NK-92 (cell line): ENCODE measurements around the gene DAP3.
"Not testable (repeated sequence)": the region's sequence is repeated elsewhere in the genome, so short reads cannot be mapped to it uniquely, and the experiment has no call there.

ENCODE experiments used
- DNase-seq: peaks from one replicate; lab custom pipeline; 2025; ENCODE audit not compliant: unreplicated experiment; lab: John Stamatoyannopoulos, UW

The DAP3 gene

DNA sequence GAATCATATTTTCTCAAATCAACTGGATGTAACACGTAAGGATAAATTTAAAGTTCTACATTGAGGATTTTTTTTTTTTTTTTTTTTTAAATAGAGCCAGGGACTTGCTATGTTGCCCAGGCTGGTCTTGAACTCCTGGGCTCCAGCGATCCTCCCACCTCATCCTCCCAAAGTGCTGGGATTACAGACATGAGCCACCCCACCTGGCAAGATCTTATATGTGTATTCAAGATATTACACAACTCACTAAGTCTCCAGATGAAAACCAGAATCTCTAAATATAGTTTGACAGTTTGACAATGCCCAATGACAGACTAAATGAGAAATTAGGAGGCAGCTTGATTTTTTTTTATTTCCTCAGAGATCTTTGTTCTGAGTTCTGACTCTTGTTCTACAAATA lies 7.1 kb upstream of the DAP3 start:
- DNase-seq = no peak

DNA sequence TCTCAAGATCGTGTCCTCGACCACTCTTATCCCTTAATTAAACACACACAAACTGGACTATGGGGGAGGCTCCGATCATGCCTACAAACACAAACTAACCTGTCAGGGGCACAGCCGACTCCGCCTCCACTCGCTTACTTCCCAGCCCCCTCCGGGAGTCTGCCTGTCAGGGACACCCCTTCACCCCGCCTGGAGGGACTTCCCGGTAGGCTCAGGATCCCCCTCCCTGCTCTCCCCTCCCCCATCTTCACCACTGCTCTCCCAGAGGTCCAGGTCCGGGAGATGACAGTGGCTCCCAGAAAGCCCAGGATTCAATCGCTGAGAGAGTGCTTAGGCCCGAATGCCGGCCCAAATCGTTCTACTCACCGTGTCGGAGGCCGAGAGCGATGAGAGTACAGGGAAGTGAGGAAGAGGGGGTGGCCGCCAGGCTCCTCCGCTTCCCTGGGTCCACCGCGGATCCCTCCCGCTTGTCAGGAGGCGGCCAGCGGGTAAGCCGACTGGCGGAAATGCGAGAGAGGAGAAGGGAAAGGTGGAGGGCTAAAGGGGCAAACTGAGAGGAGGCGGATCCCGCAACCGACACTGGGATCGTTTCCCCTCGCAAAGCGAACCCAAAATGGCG lies 1.1 kb upstream of the DAP3 start:
- DNase-seq = not testable (repeated sequence)

DNA sequence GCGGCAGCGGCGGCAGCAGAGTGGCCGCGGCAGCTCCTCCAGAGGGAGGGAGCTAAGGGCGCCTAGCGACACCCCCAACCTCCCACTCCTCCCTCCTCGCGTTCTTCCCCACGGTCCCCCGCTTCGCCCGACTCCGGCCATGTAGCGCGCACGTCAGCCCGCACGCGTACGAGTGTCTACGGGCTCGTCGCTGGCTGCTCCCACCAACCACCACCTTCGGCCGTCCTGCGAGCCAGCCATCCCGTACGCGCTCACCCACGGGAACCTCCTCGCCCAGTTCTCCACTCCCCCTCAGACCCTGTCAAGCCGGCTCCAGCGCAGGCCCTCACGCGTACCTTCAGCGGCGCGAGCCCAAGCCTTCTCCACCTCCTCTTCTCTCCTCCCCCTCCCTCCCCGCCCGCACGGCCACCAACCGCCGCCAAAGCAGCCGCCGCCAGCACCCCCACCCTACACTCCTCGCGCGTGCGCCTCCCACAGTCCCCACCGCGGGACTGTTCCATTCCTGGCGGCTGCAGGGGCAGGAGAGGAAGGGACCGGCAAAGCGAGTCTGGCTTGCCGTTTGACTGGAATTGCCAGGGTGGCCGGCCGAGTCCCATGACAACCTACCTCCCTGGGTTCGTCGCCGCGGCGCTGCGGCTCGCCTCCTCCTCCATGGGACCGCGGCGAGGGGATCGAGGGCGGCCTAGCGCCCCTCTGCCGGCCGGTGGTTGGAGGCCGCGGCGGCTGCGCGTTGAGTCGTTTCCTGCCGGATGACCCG lies 389 bp upstream of the DAP3 start, which contains the start of gene YY1AP1:
TSS of gene YY1AP1 (minus strand) at position 451 of the 757 bp plus-strand sequence. CDS start 8,338 bp downstream, outside the sequence.
- DNase-seq = peak; percentile 42

DNA sequence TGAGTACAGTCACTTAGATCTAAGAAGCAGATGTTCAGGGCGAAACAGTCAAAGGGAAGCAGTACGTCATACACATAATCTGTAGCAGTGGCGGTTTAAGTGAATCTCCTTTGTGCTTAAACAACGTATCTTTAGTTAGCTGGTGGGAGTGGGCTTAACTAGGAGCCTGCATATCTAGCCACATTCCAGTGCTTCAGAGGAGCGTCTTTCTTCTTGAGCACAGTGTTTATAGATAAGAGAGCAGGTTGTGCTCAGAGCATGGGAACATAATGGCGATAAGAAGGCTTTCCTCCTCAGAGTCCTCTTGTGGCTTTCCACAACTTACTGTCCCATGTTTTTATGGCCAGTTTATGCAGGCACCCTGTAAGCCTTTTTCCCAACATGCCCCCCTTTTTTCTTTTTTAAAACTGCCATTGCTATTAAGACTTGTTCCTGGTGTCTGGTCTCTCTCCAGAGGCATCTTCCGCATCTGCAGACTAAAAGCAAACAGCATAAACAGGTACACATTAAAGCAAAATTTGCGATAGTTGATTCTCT lies 3.2 kb downstream of the DAP3 start:
- DNase-seq = no peak

DNA sequence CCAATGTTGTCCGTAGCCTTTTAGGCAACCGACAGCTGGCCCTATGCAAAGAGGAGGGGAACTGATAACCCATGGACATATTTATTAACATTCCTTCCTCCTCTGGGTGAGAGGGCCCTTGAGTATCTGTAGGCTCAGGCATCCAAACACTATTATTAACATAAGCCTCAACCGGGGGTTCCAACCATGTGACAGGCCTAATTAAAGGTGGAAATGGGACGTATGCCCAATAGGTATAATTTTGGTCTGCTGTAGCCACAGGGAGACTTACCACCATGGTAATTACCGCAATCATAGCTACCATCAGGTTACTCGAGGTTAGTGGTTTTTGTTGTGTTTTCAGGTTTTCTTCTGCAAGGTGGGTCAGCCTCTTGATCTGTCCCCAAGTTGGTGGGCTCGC lies 5.3 kb downstream of the DAP3 start:
- no peak for DNase-seq

DNA sequence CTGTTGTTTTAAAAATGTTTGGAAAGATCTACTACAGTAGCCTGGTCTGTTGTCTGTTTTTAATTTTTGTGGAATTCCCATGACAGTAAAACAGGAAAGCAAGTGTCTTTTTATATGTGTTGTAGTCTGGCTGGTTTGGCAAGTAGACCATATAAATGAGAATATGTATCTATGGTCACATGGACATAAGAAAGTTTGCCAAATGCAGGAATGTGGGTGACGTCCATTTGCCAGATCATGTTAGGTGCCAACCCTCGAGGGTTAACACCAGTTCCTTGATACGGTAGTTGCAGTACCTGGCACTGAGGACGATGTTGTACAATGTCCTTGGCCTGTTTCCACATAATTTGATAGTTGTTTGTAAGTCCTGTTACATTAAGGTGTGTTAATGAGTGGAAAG lies 6.2 kb downstream of the DAP3 start:
- no peak for DNase-seq

DNA sequence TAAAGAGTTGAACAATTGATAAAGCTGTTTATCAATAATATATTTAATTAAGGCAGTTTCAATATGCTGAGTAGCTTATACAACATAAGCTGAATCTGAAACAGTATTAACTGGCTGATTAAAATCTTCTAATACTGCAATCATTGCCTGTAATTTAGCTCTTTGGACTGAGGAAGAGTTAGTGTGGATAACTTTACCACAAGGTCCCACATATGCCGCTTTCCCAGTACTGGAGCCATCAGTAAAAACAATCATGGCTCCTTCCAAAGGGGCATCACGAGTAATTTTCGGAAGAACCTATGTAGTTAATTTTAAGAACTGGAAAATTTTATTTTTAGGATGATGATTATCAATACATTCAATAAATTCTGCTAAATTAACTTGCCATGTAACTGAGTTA lies 6.7 kb downstream of the DAP3 start:
- no peak for DNase-seq

DNA sequence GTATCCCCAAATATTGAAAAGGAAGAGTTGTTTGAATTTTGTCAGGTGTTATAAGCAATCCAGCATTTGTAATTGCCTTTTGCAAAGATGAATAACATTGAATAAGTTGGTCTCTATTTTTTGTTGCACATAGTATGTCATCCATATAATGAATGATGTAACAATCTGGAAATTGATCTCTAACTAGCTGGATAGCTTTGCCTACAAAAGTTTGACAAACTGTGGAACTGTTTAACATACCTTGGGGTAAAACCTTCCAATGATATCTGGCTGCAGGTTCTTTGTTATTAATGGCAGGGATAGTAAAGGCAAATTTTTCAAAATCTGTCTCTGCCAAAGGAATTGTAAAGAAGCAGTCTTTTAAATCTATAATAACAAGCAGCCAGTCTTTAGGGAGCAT lies 7.6 kb downstream of the DAP3 start:
- DNase-seq = no peak

DNA sequence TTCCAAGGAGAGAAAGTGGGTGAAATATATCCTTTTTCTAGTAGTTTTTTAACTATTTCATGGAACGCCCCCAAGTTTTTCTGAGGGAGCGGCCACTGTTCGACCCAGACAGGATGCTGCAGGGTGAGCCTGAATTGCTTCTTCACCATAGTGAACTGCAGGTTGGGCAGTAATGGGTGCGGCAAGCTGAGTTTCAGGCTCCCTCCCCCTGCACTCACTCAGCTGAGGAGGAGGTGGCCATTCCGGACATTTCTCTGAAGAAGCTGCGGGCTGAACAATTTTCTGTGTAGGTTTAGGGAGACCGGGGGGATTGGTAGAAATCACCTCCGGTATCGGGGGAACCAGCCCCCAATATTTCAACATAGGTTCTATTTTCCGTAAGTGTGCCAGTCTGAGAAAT lies 8.2 kb downstream of the DAP3 start:
- DNase-seq = no peak

DNA sequence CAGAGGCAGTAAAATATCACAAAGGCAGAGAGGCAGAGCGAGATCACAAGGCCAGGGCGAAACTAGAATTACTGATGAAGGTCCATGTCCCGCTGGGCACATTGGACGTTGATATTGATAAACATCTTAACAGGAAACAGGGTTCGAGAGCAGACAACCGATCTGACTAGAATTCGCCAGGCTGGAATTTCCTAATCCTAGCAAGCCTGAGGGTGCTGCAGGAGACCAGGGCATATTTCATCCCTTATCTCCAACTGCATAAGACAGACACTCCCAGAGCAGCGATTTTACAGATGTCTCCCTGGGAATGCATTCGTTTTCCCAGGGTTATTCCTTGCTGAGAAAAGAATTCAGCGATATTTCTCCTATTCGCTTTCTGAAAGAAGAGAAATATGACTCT lies 8.7 kb downstream of the DAP3 start:
- DNase-seq = not testable (repeated sequence)

DNA sequence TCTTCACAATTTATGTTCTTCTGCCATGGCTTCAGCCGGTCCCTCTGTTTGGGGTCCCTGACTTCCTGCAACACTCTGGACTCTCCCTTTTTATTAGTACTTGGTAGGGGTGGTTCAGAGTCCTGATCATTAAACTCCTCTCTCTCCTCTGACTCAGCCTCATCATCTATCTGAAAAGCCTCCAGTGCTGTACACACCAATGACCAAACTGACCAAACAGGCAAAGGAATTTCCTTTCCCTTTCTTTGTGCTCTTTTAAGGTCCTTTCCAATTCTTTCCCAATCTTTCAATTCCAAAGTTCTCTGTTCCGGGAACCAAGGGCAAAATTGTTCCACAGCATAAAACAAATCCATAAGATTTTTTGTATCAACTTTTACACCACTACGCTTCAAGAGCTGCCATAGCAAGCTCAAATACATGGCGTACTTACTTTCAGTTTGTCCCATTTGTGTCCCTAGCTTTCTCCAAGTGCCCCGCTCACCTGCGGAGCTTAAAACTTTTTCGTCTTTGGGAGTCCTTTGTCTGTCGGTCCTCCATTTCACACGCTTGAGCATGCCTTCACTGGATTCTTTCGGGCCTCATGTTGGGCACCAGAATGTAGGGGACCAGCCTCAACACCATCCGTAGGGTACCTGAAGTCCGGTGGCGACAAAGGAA lies 9.6 kb downstream of the DAP3 start:
- DNase-seq = no peak

DNA sequence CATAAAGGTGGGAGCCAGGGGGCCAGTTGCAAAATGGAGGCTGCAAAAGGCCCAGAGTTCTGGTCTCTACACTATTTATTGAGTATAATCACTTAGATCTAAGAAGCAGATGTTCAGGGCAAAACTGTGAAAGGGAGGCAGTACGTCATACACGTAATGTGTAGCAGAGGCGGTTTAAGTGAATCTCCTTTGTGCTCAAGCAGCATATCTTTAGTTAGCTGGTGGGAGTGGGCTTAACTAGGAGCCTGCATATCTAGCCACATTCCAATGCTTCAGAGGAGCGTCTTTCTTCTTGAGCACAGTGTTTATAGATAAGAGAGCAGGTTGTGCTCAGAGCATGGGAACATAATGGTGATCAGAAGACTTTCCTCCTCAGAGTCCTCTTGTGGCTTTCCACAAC lies 10.2 kb downstream of the DAP3 start:
- DNase-seq = not testable (repeated sequence)

DNA sequence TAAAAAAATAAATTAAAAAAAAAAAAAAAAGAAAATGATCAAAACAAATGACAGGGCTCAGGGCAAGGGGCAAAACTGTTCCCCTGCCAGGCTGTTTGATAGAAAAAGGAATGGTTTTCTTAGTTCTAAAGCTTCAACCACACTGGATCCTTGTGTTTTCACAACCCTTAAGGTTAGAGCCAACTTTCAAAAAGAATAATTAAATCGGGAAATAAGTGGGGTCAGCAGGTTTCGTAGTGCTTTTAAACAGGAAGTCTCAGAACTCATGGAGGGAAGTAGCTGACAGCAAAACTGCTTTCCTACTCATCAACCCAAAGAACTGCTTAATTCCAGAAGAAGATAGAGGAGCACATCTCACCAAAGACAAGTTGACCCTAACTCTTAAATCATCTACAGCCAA lies 12.8 kb downstream of the DAP3 start:
- not testable (repeated sequence) for DNase-seq

DNA sequence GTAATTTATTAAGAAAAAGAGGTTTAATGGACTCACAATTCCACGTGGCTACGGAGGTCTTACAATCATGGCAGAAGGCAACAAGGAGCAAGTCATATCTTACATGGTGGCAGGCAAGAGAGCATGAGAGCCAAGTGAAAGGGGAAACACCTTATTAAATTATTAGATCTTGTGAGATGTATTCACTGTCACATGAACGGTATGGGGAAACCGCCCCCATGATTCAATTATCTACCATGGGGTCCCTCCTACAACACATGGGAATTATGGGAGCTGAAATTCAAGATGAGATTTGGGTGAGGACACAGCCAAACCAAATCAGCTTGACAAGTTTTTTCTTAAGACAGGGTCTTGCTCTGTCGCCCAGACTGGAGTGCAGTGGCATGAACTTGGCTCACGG lies 14.3 kb downstream of the DAP3 start:
- no peak for DNase-seq

DNA sequence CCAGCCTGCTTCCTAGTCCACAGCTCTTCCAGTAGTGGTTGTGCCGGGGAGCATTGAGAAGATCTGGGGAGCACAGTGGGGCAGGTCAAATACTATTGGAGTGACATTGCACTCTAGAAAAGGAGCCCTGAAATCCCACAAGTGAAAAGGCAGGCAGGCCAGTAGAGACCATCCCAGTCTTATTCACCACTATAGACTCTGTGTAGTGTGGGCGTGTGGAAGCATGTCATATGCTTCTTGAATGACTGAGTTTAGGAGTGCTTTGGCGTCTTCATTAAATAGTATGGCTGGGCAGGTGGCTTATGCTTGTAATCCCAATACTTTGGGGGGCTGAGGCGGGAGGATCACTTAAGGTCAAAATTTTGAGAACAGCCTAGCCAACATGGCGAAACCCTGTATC lies 15.5 kb downstream of the DAP3 start:
- DNase-seq = not testable (repeated sequence)

DNA sequence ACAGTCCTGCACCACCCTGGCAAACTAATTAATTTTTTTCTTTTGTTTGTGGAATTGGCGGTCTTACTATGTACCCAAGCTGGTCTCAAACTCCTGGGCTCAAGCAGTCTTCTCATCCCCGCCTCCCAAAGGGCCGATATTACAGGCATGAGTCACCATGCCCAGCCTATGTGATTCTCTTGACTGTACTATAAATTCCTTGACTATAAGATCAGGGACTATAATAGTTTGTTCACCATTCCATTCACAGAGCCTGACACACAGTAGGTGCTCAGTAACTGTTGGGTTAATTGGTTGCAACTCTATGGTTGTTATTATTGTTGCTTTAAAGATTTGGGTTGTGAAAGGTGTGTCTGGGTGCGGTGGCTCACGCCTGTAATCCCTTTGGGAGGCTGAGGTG lies 17.2 kb downstream of the DAP3 start:
- DNase-seq = no peak

DNA sequence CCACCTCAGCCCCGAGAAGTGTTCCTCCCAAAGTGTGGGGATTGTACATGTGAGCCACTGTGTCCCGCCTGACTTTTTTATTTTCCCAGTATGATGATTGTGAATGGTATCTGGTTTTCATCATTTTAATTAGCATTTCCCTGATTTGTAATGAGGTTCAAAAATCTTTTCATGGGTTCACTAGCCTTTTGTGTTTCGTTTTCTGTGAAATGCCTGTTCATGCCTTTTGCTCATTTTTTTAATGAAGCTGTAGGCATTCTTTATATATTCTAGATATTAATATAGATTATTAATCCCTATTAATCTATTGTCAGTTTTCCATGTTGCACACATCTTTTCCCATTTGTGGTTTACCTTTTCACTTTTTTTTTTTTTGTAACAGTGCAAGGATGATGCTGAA lies 20.5 kb downstream of the DAP3 start:
- DNase-seq = no peak

DNA sequence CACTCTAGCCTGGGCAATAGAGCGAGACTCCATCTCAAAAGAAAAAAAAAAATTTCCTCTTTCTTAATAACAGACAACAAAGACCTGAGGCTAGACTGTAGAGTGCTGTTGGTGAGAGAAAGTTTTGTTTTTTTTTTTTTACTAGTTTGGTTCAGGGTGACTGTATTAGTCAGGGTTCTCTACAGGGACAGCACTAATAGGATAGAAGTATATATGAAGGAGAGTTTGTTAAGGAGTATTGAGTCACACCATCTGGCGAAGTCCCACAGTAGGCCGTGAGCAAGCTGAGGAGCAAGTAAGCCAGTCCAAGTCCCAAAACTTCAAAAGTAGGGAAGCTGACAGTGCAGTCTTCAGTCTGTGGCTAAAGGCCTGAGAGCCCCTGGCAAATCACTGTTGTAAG lies 22.6 kb downstream of the DAP3 start:
- DNase-seq = not testable (repeated sequence)

DNA sequence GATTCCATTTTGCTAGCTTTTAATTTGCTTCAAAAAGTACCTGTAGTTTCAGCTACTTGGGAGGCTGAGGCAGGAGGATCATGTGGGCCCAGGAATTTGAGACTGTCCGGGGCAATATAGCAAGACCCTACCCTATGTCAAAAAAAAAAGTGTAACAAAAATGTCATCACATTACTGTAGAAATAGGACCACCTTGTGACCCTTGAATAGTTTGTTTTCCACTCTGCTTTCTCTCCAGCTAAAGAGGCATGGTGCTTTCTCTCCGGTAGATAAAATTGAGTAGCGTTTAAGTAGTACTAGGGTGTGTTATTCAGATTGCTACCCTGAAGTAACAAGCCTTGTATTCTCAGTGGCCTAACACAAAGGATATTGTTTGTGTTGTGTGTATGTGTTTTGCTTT lies 23.7 kb downstream of the DAP3 start:
- DNase-seq = not testable (repeated sequence)

DNA sequence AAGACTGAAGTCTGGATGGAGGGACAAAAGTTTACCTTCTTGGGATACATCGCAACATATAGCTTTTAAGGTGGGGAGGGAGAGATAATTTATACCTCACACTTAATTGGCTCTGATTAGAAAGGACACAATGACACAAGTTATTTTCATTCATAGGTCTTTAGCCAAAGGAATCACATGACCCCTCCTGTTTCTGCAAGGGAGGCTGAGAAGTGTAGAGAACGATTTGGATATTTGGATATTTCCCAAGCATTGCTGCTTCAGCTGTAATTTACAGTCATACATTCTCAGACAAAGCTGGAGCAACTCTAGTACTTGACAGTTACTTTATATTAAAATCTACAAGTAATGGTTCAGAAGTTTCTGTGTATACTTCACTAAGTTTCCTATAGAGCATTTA lies 24.2 kb downstream of the DAP3 start:
- no peak for DNase-seq

DNA sequence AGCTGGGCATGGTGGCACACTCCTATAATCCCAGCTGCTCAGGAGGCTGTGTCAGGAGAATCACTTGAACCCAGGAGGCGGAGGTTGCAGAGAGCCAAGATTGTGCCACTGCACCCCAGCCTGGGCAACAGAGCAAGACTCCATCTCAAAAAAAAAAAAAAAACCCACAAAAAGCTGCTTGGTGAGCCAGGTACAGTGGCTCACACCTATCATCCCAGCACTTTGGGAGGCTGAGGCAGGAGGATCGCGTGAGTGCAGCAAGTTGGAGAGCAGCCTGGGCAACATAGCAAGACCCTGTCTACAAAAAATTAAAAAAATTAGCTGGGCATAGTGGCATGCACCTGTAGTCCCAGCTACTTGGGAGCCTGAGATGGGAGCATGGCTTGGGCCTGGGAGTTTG lies 26.2 kb downstream of the DAP3 start:
- not testable (repeated sequence) for DNase-seq

DNA sequence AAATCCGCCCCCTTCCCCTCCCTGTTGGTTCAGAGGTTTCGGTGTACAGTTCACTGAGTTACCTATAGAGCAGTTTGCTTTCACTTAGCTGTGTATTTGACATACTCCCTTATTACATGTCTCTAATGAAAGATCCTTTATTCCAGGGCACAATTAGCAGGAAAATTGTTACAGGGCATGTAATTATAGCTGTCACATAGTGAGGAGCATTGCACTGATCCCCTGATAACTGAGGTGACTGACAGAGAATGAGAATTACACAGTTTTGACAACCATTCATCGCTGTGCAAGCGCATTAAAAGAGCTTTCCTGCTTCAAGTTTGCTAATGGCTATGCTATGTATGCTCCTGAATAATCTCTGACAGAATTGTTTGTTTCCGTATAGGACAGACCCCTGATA lies 26.9 kb downstream of the DAP3 start:
- DNase-seq = no peak
